Lung (tissue), 12 donors: ENCODE measurements around the gene TRMT2A. TPM values are rescaled to one million over a fixed set of nuclear protein-coding genes. Genes with fewer than 3 reads are reported as not detected.

Experiments
- ATAC-seq: fragments of 200-7000 bp; cut with Tn5 transposase; one replicate; pipeline ENCODE4 v1.9.1; 2020; ENCODE audit warnings: moderate number of reproducible peaks; ENCODE audit not compliant: insufficient read depth, low FRiP score
- DNase-seq, 3 donors: peaks; one replicate each; pipeline ENCODE4 v3.0.0-alpha.2; 2013 to 2017
- H3K27ac ChIP-seq, 2 donors: one replicate each; pipeline ENCODE4 v1.5.1; 2013; ENCODE audit warnings: mild to moderate bottlenecking in 2 of 2, moderate library complexity in 2 of 2, control low read depth in 1 of 2, inconsistent platforms in 1 of 2, low read depth in 1 of 2, low read length in 1 of 2
- H3K27me3 ChIP-seq, 3 donors: one replicate each; pipeline ENCODE4 v1.5.1; 2013; ENCODE audit warnings: low read length in 2 of 3; ENCODE audit not compliant: control insufficient read depth in 3 of 3, insufficient read depth in 3 of 3
- H3K36me3 ChIP-seq, 4 donors: one replicate each; pipeline ENCODE4 v1.5.1; 2013; ENCODE audit warnings: low read length in 4 of 4, mild to moderate bottlenecking in 1 of 4, moderate library complexity in 1 of 4; ENCODE audit not compliant: control insufficient read depth in 4 of 4, insufficient read depth in 4 of 4
- H3K4me1 ChIP-seq, 5 donors: one replicate each; pipeline ENCODE4 v1.5.1; 2013; ENCODE audit warnings: low read length in 5 of 5, mild to moderate bottlenecking in 2 of 5, moderate library complexity in 1 of 5; ENCODE audit not compliant: control insufficient read depth in 5 of 5, insufficient read depth in 5 of 5
- H3K4me3 ChIP-seq: one replicate; pipeline ENCODE4 v1.5.1; 2013; ENCODE audit warnings: mild to moderate bottlenecking, control low read depth, moderate library complexity
- H3K9ac ChIP-seq, 2 donors: one replicate each; pipeline ENCODE4 v1.5.1; 2013; ENCODE audit warnings: low read length in 2 of 2, control low read depth in 1 of 2; ENCODE audit not compliant: insufficient read depth in 1 of 2
- H3K9me3 ChIP-seq, 4 donors: one replicate each; pipeline ENCODE4 v1.5.1; 2013; ENCODE audit warnings: low read length in 3 of 4, mild to moderate bottlenecking in 1 of 4, moderate library complexity in 1 of 4; ENCODE audit not compliant: control insufficient read depth in 4 of 4, insufficient read depth in 3 of 4
- WGBS, 2 donors: extraction: QIAGEN DNeasy Blood & Tissue Kit; methylation state at CpG; one replicate each; pipeline ENCODE4 v1.1.7; 2013; 5-methylcytosine and 5-hydroxymethylcytosine counted together
- polyA plus RNA-seq, 2 donors: library from polyadenylated mRNA; stranded (reverse); fragments of 200-250 nt; gene quantifications; one replicate each; pipeline ENCODE4 v1.2.1, GENCODE V29; 2013
- total RNA-seq, 2 donors: library from RNA; depleted of rRNA in 1 of 2; stranded (reverse); fragments of >200 nt in 1 of 2; gene quantifications; one replicate each; pipeline ENCODE4 v1.2.1, GENCODE V29; 2014 to 2021
- TF ChIP-seq, protein P1 (sequence below): IDR thresholded peaks from 2 replicates; pipeline ENCODE4 v1.5.1; 2012; ENCODE audit warnings: mild to moderate bottlenecking; ENCODE audit errors: control extremely low read depth, extremely low read depth
- donor health status: control.
- donor health status: control.
- donor health status: Bipolar disorder and iron deficiency.
- donor health status: healthy.
- donor health status: DM: yes; HTN: yes; CAD: no.

Gene TRMT2A
- total and polyA plus RNA-seq, 4 donors = 37.5 to 71.1 (median 55.4) TPM

DNA sequence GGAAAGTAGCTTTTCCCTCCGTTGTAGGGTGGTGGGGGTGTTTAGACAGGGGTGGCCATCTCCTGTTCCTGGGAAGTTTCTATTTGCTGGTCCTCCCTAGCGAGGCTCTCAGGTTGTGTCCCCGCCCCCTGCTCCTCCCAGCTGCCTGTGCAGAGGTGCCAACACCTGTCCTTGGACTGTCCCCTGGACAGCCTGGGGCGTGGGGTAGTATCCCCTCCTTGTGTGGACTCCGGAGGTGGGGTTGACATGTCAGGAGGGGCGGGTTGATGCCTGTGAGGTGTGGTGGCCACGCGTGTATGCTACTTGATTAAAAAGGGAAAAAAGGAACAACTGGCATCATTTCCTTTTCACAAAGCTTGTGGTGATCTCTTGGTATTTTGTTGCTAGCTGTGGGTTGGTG lies 15.4 kb downstream of the TRMT2A start:
- TF ChIP-seq, protein P1, sequence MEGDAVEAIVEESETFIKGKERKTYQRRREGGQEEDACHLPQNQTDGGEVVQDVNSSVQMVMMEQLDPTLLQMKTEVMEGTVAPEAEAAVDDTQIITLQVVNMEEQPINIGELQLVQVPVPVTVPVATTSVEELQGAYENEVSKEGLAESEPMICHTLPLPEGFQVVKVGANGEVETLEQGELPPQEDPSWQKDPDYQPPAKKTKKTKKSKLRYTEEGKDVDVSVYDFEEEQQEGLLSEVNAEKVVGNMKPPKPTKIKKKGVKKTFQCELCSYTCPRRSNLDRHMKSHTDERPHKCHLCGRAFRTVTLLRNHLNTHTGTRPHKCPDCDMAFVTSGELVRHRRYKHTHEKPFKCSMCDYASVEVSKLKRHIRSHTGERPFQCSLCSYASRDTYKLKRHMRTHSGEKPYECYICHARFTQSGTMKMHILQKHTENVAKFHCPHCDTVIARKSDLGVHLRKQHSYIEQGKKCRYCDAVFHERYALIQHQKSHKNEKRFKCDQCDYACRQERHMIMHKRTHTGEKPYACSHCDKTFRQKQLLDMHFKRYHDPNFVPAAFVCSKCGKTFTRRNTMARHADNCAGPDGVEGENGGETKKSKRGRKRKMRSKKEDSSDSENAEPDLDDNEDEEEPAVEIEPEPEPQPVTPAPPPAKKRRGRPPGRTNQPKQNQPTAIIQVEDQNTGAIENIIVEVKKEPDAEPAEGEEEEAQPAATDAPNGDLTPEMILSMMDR = no peak
- no peak overlapping the region for H3K4me3 ChIP-seq
- ATAC-seq (no peak), DNase-seq (no peak)
- 67 to 80% methylated on average over 8 of the region's 8 CpGs for WGBS, 2 donors
- no peak overlapping the region for H3K9ac ChIP-seq
- H3K27me3 ChIP-seq = no peaks in the 10 kb centered on the region
- no peak overlapping the region for H3K27ac ChIP-seq
- peaks cover 0 to under 1% (median 0%) of the 10 kb centered on the region in 4 donors for H3K9me3 ChIP-seq
- peaks cover 16 to 53% (median 28%) of the 10 kb centered on the region in 4 donors for H3K36me3 ChIP-seq
- H3K4me1 ChIP-seq = no peaks in the 10 kb centered on the region

DNA sequence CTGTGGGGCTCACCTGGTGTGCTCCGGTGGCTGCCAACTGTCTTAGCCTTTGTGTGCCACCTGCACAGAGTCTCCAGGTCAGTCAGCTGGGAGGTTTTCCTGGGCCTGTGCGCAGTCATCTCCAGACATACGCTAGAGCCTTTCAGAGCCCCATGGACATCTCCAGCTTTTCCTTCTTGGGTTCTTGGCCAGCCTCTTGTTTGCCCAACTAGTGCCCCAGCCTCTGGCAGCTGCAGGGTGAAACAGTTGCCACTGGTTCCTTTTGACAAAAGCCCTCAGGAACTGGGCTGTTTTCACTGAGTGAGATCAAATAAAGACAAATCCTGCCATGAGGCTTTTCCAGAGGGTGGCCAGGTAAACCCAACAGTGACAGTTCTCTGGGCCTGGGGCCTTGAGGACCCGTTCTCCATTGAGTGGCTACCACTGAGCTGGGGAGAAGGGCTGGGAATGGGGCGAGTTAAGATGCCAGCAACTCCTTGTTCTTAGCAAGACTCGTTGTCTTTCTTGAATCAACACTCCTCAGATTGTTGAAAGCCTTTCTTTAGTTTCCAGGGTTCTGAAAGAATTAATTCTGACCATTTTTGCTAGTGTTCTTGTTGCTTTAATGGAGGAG lies 17.8 kb downstream of the TRMT2A start:
- TF ChIP-seq, protein P1 = no peak
- ATAC-seq (no peak), DNase-seq (no peak)
- no peak overlapping the region for H3K27ac ChIP-seq
- WGBS, 2 donors = 91 to 95% methylated on average over 6 of the region's 6 CpGs
- peaks cover 34 to 44% (median 40%) of the 10 kb centered on the region in 4 donors for H3K36me3 ChIP-seq
- H3K9ac ChIP-seq = no peak overlapping the region
- peaks cover 0 to 9% (median 1%) of the 10 kb centered on the region in 4 donors for H3K9me3 ChIP-seq
- H3K4me3 ChIP-seq = no peak overlapping the region
- no peaks in the 10 kb centered on the region for H3K4me1 ChIP-seq
- H3K27me3 ChIP-seq = no peaks in the 10 kb centered on the region

DNA sequence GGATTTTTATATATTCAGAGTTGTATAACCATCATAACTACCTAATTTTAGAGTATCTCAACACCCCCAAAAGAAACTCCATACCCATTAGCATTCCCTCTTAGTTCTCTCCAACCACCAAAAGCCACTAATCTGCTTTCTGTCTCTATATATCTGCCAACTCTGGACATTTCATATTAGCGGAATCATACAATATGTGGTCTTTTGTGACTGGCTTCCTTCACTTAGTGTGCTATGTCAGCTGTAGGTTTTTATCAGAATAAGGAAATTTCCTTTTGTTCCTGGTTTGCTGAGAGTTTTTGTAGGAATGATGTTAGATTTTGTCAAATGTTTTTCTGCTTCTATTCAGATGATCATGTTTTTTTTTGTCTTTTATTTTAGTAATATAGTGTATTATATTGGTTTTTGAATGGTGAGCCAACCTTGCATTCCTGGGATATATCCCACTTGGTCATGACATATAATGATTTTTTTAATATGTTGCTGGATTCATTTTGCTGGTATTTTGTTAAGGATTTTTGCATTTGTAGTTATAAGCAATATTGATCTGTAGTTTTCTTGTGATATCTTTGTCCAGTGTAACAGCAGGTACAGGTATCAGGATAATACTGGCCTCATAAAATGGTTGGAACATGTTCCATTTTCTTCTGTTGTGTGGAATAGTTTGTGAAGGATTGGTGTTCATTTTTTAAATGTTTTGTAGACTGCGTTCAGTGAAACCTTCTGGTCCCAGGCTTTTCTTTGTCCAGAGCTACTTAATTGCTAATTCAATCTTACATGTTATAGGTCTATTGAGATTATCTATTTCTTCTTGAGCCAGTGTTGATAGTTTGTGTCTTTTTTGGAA lies 20.2 kb downstream of the TRMT2A start:
- ATAC-seq (no peak), DNase-seq (no peak)
- Histone ChIP-seq H3K27ac (no peak overlapping the region), H3K27me3 (no peaks in the 10 kb centered on the region), H3K36me3 (peaks cover 44 to 59% (median 53%) of the 10 kb centered on the region in 4 donors), H3K9ac (no peak overlapping the region), H3K4me1 (no peaks in the 10 kb centered on the region), H3K9me3 (peaks cover 0 to 9% (median 1%) of the 10 kb centered on the region in 4 donors), H3K4me3 (no peak overlapping the region)
- WGBS, 2 donors = 93 to 98% methylated on average over 2 of the region's 2 CpGs
- TF ChIP-seq, protein P1 = no peak
